Lung (tissue), 12 donors: ENCODE measurements around the gene KRTAP29-1. TPM values are rescaled to one million over a fixed set of nuclear protein-coding genes. Genes with fewer than 3 reads are reported as not detected.
A peak's percentile ranks its signal among the peaks of the same experiment; 100 is the strongest.

Experiments
- ATAC-seq: fragments of 200-7000 bp; cut with Tn5 transposase; one replicate; pipeline ENCODE4 v1.9.1; 2020; ENCODE audit warnings: moderate number of reproducible peaks; ENCODE audit not compliant: insufficient read depth, low FRiP score
- DNase-seq, 3 donors: peaks; one replicate each; pipeline ENCODE4 v3.0.0-alpha.2; 2013 to 2017
- H3K27ac ChIP-seq, 2 donors: one replicate each; pipeline ENCODE4 v1.5.1; 2013; ENCODE audit warnings: mild to moderate bottlenecking in 2 of 2, moderate library complexity in 2 of 2, control low read depth in 1 of 2, inconsistent platforms in 1 of 2, low read depth in 1 of 2, low read length in 1 of 2
- H3K27me3 ChIP-seq, 3 donors: one replicate each; pipeline ENCODE4 v1.5.1; 2013; ENCODE audit warnings: low read length in 2 of 3; ENCODE audit not compliant: control insufficient read depth in 3 of 3, insufficient read depth in 3 of 3
- H3K36me3 ChIP-seq, 4 donors: one replicate each; pipeline ENCODE4 v1.5.1; 2013; ENCODE audit warnings: low read length in 4 of 4, mild to moderate bottlenecking in 1 of 4, moderate library complexity in 1 of 4; ENCODE audit not compliant: control insufficient read depth in 4 of 4, insufficient read depth in 4 of 4
- H3K4me1 ChIP-seq, 5 donors: one replicate each; pipeline ENCODE4 v1.5.1; 2013; ENCODE audit warnings: low read length in 5 of 5, mild to moderate bottlenecking in 2 of 5, moderate library complexity in 1 of 5; ENCODE audit not compliant: control insufficient read depth in 5 of 5, insufficient read depth in 5 of 5
- H3K4me3 ChIP-seq: one replicate; pipeline ENCODE4 v1.5.1; 2013; ENCODE audit warnings: mild to moderate bottlenecking, control low read depth, moderate library complexity
- H3K9ac ChIP-seq, 2 donors: one replicate each; pipeline ENCODE4 v1.5.1; 2013; ENCODE audit warnings: low read length in 2 of 2, control low read depth in 1 of 2; ENCODE audit not compliant: insufficient read depth in 1 of 2
- H3K9me3 ChIP-seq, 4 donors: one replicate each; pipeline ENCODE4 v1.5.1; 2013; ENCODE audit warnings: low read length in 3 of 4, mild to moderate bottlenecking in 1 of 4, moderate library complexity in 1 of 4; ENCODE audit not compliant: control insufficient read depth in 4 of 4, insufficient read depth in 3 of 4
- WGBS, 2 donors: extraction: QIAGEN DNeasy Blood & Tissue Kit; methylation state at CpG; one replicate each; pipeline ENCODE4 v1.1.7; 2013; 5-methylcytosine and 5-hydroxymethylcytosine counted together
- polyA plus RNA-seq, 2 donors: library from polyadenylated mRNA; stranded (reverse); fragments of 200-250 nt; gene quantifications; one replicate each; pipeline ENCODE4 v1.2.1, GENCODE V29; 2013
- total RNA-seq, 2 donors: library from RNA; depleted of rRNA in 1 of 2; stranded (reverse); fragments of >200 nt in 1 of 2; gene quantifications; one replicate each; pipeline ENCODE4 v1.2.1, GENCODE V29; 2014 to 2021
- TF ChIP-seq, protein P1 (sequence below): IDR thresholded peaks from 2 replicates; pipeline ENCODE4 v1.5.1; 2012; ENCODE audit warnings: mild to moderate bottlenecking; ENCODE audit errors: control extremely low read depth, extremely low read depth
- donor health status: control.
- donor health status: control.
- donor health status: Bipolar disorder and iron deficiency.
- donor health status: healthy.
- donor health status: DM: yes; HTN: yes; CAD: no.

Gene KRTAP29-1
- total and polyA plus RNA-seq, 4 donors: not detected

DNA sequence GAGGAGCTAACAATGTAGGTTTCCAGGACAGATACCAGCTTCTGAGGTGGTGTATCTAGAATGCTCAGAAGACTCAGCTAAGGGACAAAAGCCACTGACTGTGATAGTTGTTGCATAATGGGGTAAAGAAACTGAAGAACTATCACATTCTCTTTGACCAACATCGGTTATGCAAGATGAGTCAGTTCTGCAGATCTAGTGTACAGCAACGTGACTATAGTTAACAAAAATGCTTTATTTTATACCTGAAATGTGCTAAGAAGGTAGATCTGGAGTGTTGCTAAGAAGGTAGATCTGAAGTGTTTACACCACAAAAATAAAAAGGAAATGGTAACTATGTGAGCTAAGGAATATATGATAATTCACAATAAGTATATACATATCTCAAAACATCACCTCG is 34.9 kb downstream of the KRTAP29-1 start:
- H3K27me3 ChIP-seq: peaks cover 0 to 3% (median 0%) of the 10 kb centered on the region in 3 donors
- H3K36me3 ChIP-seq: no peaks in the 10 kb centered on the region
- H3K9ac ChIP-seq: no peak overlapping the region
- DNase-seq: no peak
- H3K4me1 ChIP-seq: no peaks in the 10 kb centered on the region
- 56 to 78% methylated on average over 3 of the region's 3 CpGs for WGBS, 2 donors
- no peak for ATAC-seq
- no peaks in the 10 kb centered on the region for H3K9me3 ChIP-seq
- H3K27ac ChIP-seq: no peak overlapping the region
- TF ChIP-seq, protein P1, sequence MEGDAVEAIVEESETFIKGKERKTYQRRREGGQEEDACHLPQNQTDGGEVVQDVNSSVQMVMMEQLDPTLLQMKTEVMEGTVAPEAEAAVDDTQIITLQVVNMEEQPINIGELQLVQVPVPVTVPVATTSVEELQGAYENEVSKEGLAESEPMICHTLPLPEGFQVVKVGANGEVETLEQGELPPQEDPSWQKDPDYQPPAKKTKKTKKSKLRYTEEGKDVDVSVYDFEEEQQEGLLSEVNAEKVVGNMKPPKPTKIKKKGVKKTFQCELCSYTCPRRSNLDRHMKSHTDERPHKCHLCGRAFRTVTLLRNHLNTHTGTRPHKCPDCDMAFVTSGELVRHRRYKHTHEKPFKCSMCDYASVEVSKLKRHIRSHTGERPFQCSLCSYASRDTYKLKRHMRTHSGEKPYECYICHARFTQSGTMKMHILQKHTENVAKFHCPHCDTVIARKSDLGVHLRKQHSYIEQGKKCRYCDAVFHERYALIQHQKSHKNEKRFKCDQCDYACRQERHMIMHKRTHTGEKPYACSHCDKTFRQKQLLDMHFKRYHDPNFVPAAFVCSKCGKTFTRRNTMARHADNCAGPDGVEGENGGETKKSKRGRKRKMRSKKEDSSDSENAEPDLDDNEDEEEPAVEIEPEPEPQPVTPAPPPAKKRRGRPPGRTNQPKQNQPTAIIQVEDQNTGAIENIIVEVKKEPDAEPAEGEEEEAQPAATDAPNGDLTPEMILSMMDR: no peak
- no peak overlapping the region for H3K4me3 ChIP-seq

DNA sequence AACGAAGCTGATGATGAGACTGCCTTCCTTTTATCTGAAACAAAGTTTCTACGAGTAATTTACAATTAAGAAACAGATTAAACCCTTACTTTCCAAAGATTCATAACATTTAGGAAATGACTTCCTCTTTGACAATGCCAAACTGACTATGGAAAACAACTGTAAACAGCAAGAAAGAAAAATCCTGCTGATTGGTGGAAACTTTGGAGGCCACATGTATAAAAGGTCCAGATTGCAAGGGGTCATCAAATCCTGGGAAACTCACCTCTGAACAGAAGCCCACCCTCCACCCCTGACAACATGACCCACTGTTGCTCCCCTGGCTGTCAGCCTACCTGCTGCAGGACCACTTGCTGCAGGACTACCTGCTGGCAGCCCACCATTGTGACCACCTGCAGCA is 37.6 kb downstream of the KRTAP29-1 start, which contains the start of gene KRTAP9-6:
Gene KRTAP9-6, plus strand, starts transcription at position 301 of the 400 bp plus-strand sequence. Its CDS starts 0 bp downstream, at position 301.
- TF ChIP-seq, protein P1: no peak
- no peaks in the 10 kb centered on the region for H3K9me3 ChIP-seq
- WGBS, 2 donors: 34% methylated on average over 2 of the region's 2 CpGs
- no peak within 1 kb of the TSS for H3K4me3 ChIP-seq
- no peak for DNase-seq
- no peak within 1 kb of the TSS for H3K9ac ChIP-seq
- peaks cover 0 to 4% (median 0%) of the 10 kb centered on the region in 3 donors for H3K27me3 ChIP-seq
- no peaks in the 10 kb centered on the region for H3K4me1 ChIP-seq
- no peaks in the 10 kb centered on the region for H3K36me3 ChIP-seq
- H3K27ac ChIP-seq: no peak within 1 kb of the TSS
- ATAC-seq: no peak

DNA sequence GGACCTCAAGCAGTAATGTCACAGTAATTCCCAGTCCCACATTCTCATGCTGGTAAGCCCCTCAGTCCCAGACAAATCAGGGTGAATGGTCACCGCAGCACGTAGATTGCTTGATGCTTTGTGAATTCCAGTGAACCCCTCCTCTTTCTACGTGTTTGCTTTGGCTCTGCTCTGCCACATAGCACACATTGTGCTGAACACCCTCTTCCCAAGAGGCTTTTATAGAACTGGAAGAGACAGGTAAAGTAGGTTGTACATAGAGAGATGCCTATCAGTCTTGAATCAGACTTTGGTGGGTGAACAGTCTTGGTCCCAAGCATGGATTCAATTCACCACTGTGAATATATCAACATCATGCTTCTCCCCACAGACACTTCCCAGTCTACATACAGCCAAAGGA is 38.1 kb downstream of the KRTAP29-1 start:
- 61 to 81% methylated on average over 3 of the region's 3 CpGs for WGBS, 2 donors
- H3K4me1 ChIP-seq: no peaks in the 10 kb centered on the region
- ATAC-seq: no peak
- no peak overlapping the region for H3K4me3 ChIP-seq
- H3K27ac ChIP-seq: no peak overlapping the region
- DNase-seq: peak in 1 of 3 donors; percentile 7
- H3K9me3 ChIP-seq: no peaks in the 10 kb centered on the region
- H3K9ac ChIP-seq: no peak overlapping the region
- H3K36me3 ChIP-seq: no peaks in the 10 kb centered on the region
- TF ChIP-seq, protein P1: no peak
- peaks cover 0 to 4% (median 0%) of the 10 kb centered on the region in 3 donors for H3K27me3 ChIP-seq

DNA sequence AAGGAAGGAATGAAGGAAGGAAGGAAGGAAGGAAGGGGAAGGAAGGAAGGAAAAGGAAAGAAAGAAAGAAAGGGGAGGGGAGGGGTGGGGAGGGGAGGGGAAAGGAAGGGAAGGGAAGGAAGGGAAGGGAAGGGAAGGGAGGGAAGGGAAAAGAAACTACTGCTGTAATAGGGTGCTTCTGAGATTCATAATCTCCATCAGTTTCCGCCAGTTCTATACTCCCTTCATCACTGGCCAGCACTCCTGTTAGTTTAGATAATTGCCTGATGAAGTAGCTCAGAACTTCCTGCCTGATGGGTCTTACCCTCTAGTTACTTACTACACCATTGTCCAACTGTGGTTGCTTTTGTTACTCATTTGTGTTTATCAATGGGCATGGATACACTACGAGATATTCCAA is 39.4 kb downstream of the KRTAP29-1 start:
- Histone ChIP-seq H3K27me3 (peaks cover 0 to 5% (median 0%) of the 10 kb centered on the region in 3 donors), H3K9ac (no peak overlapping the region), H3K9me3 (no peaks in the 10 kb centered on the region), H3K4me3 (no peak overlapping the region), H3K4me1 (no peaks in the 10 kb centered on the region), H3K27ac (no peak overlapping the region), H3K36me3 (no peaks in the 10 kb centered on the region)
- ATAC-seq (no peak), DNase-seq (no peak)
- TF ChIP-seq, protein P1: no peak
- WGBS, 2 donors: 70 to 88% methylated on average over 2 of the region's 2 CpGs
